GM12878 (cell line): ENCODE results near the gene COA3. TPM values are rescaled to one million over a fixed set of nuclear protein-coding genes. Genes with fewer than 3 reads are reported as not detected.

Experiments
- ATAC-seq: fragments of 200-7000 bp; cut with Tn5 transposase; 3 replicates; pipeline ENCODE4 v1.9.1; 2020; ENCODE audit warnings: mild to moderate bottlenecking, moderate library complexity
- BruUV-seq: library from RNA; stranded (reverse); fragments of 400-500 nt; replicated peaks from 2 replicates; lab custom pipeline; 2021; lab: Mats Ljungman, UMichigan
- CTCF ChIA-PET: fragments of 300-600 bp; sonication (Branson Sonifier 250); formaldehyde crosslinking; extraction: SDS; loops from one replicate; lab custom pipeline; 2021; ENCODE audit warnings: inconsistent platforms; lab: Yijun Ruan, JAX
- POLR2A ChIA-PET: fragments of 350-600 bp; formaldehyde crosslinking; extraction: SDS; loops from one replicate; lab custom pipeline; 2021; ENCODE audit warnings: inconsistent platforms; lab: Charles Lee
- RAD21 ChIA-PET: fragments of 300-600 bp; sonication (Branson Sonifier 250); formaldehyde crosslinking; loops from one replicate; lab custom pipeline; 2023; ENCODE audit warnings: antibody characterized with exemption; ENCODE audit not compliant: unreplicated experiment; lab: Charles Lee
- SMC1A ChIA-PET: fragments of 300-600 bp; sonication (Branson Sonifier 250); formaldehyde crosslinking; loops from one replicate; lab custom pipeline; 2023; ENCODE audit not compliant: unreplicated experiment, uncharacterized antibody; lab: Charles Lee
- DNase-seq: peaks from one replicate; pipeline ENCODE4 v3.0.0-alpha.2; 2011; ENCODE audit warnings: low read depth, low spot score
- FAIRE-seq: peaks from 3 replicates; lab custom pipeline; 2011; peaks lifted over from hg19 to GRCh38; lab: Jason Lieb, UNC
- H2AFZ ChIP-seq: 2 replicates; pipeline ENCODE4 v1.6.0; 2011; ENCODE audit warnings: low read depth, low read length, control low read depth; ENCODE audit not compliant: control insufficient read depth
- H3K27ac ChIP-seq: 2 replicates; pipeline ENCODE4 v1.5.1; 2011; ENCODE audit warnings: control low read depth; ENCODE audit not compliant: control insufficient read depth, insufficient read depth
- H3K27me3 ChIP-seq, 2 experiments: replicated peaks in 1 of 2; 2 replicates each; pipeline versions ENCODE4 v1.6.0 to v1.6.1; 2011; ENCODE audit warnings: low read length in 1 of 2; ENCODE audit not compliant: control insufficient read depth in 2 of 2, insufficient read depth in 2 of 2
- H3K36me3 ChIP-seq, 2 experiments: 2 replicates each; pipeline ENCODE4 v1.5.1; 2011; ENCODE audit warnings: low read length in 1 of 2; ENCODE audit not compliant: control insufficient read depth in 2 of 2, insufficient read depth in 2 of 2
- H3K4me1 ChIP-seq: 2 replicates; pipeline ENCODE4 v1.6.1; 2011; ENCODE audit warnings: mild to moderate bottlenecking, low read length, moderate library complexity, mixed read lengths; ENCODE audit not compliant: control insufficient read depth, insufficient read depth
- H3K4me2 ChIP-seq: 2 replicates; pipeline ENCODE4 v1.6.0; 2011; ENCODE audit warnings: control low read depth; ENCODE audit not compliant: control insufficient read depth, insufficient read depth
- H3K4me3 ChIP-seq: fragments of 200-600 bp; sonication (generic); 2 replicates; pipeline ENCODE4 v1.5.1; 2016
- H3K79me2 ChIP-seq: 2 replicates; pipeline ENCODE4 v1.6.0; 2011; ENCODE audit warnings: low read length; ENCODE audit not compliant: control insufficient read depth, insufficient read depth
- H3K9ac ChIP-seq: 2 replicates; pipeline ENCODE4 v1.8.0; 2011; ENCODE audit warnings: low read length, control low read depth, mixed read lengths; ENCODE audit not compliant: control insufficient read depth, insufficient read depth
- H3K9me3 ChIP-seq: replicated peaks from 3 replicates; pipeline ENCODE4 v1.5.1; 2011; ENCODE audit warnings: mild to moderate bottlenecking, low read length; ENCODE audit not compliant: control insufficient read depth, insufficient read depth
- H4K20me1 ChIP-seq: 2 replicates; pipeline ENCODE4 v1.6.0; 2011; ENCODE audit not compliant: control insufficient read depth, insufficient read depth
- BACH1 ChIP-seq: fragments of 450-650 bp; IDR thresholded peaks from 2 replicates; pipeline ENCODE4 v1.6.1; 2017; ENCODE audit warnings: mild to moderate bottlenecking, borderline replicate concordance
- BCL11A ChIP-seq: IDR thresholded peaks from 2 replicates; pipeline ENCODE4 v1.6.1; 2011; ENCODE audit warnings: low read depth, low read length
- CEBPB ChIP-seq, 2 experiments: fragments of 150-350 bp in 1 of 2; IDR thresholded peaks; 2 replicates each; pipeline ENCODE4 v1.6.1; 2012 to 2014; ENCODE audit warnings: low read depth in 2 of 2, low read length in 2 of 2, borderline replicate concordance in 1 of 2, inconsistent platforms in 1 of 2
- EP300 ChIP-seq, 2 experiments: fragments of 150-350 bp in 1 of 2; IDR thresholded peaks; 2 replicates each; pipeline ENCODE4 v1.6.1; 2011 to 2012; ENCODE audit warnings: low read depth in 2 of 2, low read length in 2 of 2, borderline replicate concordance in 1 of 2, improper control_type of control experiment in 1 of 2, inconsistent platforms in 1 of 2; ENCODE audit not compliant: control insufficient read depth in 1 of 2
- ESRRA ChIP-seq: IDR thresholded peaks from 2 replicates; pipeline ENCODE4 v1.6.1; 2012; ENCODE audit warnings: mild to moderate bottlenecking, low read length, improper control_type of control experiment
- KLF5 ChIP-seq: fragments of 450-650 bp; IDR thresholded peaks from 2 replicates; pipeline ENCODE4 v1.6.1; 2014; ENCODE audit warnings: mild to moderate bottlenecking; ENCODE audit not compliant: partially characterized antibody
- MTA3 ChIP-seq: IDR thresholded peaks from 2 replicates; pipeline ENCODE4 v1.6.1; 2012; ENCODE audit warnings: low read length, inconsistent platforms, borderline replicate concordance
- NBN ChIP-seq: fragments of 450-650 bp; IDR thresholded peaks from 2 replicates; pipeline ENCODE4 v1.6.1; 2016
- RAD21 ChIP-seq: IDR thresholded peaks from 2 replicates; pipeline ENCODE4 v1.6.1; 2011; ENCODE audit warnings: mild to moderate bottlenecking, low read depth, low read length, moderate library complexity; ENCODE audit not compliant: insufficient read depth
- RCOR1 ChIP-seq: conservative IDR thresholded peaks from 2 replicates; pipeline ENCODE4 v1.6.1; 2012; ENCODE audit warnings: low read depth, low read length, improper control_type of control experiment
- RELB ChIP-seq: fragments of 450-650 bp; IDR thresholded peaks from 2 replicates; pipeline ENCODE4 v1.6.1; 2017; ENCODE audit warnings: low read depth, mild to moderate bottlenecking, moderate library complexity
- RUNX3 ChIP-seq: IDR thresholded peaks from 2 replicates; pipeline ENCODE4 v1.6.1; 2012; ENCODE audit warnings: low read length, inconsistent platforms
- WRNIP1 ChIP-seq: IDR thresholded peaks from 2 replicates; pipeline ENCODE4 v1.6.1; 2011; ENCODE audit warnings: low read depth, low read length, improper control_type of control experiment, borderline replicate concordance
- ZBTB4 ChIP-seq: fragments of 450-650 bp; formaldehyde crosslinking; IDR thresholded peaks from 2 replicates; pipeline ENCODE4 v1.4.0; 2022; ENCODE audit warnings: mild to moderate bottlenecking, moderate library complexity
- ZNF384 ChIP-seq: IDR thresholded peaks from 2 replicates; pipeline ENCODE4 v1.6.1; 2012; ENCODE audit warnings: low read depth, mild to moderate bottlenecking, low read length, improper control_type of control experiment, borderline replicate concordance
- ZNF687 ChIP-seq: fragments of 450-650 bp; IDR thresholded peaks from 2 replicates; pipeline ENCODE4 v1.6.1; 2017; ENCODE audit warnings: mild to moderate bottlenecking, moderate library complexity
- WGBS: methylation state at CpG from one replicate; pipeline ENCODE4 v1.1.6; 2016; ENCODE audit warnings: low lambda C conversion rate; ENCODE audit not compliant: insufficient replicate concordance, insufficient coverage; ENCODE audit errors: missing lambda C conversion rate; 5-methylcytosine and 5-hydroxymethylcytosine counted together
- in situ Hi-C: fragments of 300-500 bp; cut with MboI; formaldehyde crosslinking; loops from 9 replicates; pipeline ENCODE4 v1.14.3; 2018; ENCODE audit warnings: mixed read lengths
- intact Hi-C: fragments of 100-400 bp; cut with micrococcal nuclease; formaldehyde crosslinking; loops from one replicate; pipeline ENCODE4 v1.14.2; 2022; ENCODE audit not compliant: unreplicated experiment
- polyA plus RNA-seq, 11 experiments: library from polyadenylated mRNA; depleted of rRNA in 4 of 11; unstranded in 6 of 11; stranded (reverse) in 5 of 11; fragments of >200 nt; fragmentation: Nextera tagmentation in 4 of 11; fragmentation: Illumina TruSeq in 1 of 11; extraction: Ambion mirVana in 4 of 11; extraction: Trizol in 1 of 11; gene quantifications; 1 replicate in 1 of 11; 2 replicates in 10 of 11; pipeline versions ENCODE4 v1.2.1 to v1.2.3, GENCODE V29; 2011 to 2016; ENCODE audit warnings: inconsistent platforms in 2 of 11, missing spikeins in 2 of 11, low read depth in 1 of 11
- total RNA-seq, 4 experiments: library from RNA; depleted of rRNA in 3 of 4; stranded (reverse); fragments of >200 nt in 3 of 4; fragmentation: Illumina TruSeq in 1 of 4; extraction: Trizol in 1 of 4; gene quantifications; 2 replicates each; pipeline versions ENCODE4 v1.2.1 to v1.2.3, GENCODE V29; 2013 to 2021

The COA3 gene
- total and polyA plus RNA-seq, 10 of the 15 experiments (the other 5 are each of a cell fraction or from before 2014, with no cell fraction given) = 45.2 to 161 (median 64.6) TPM

- in situ Hi-C loops = no loop called here
- Histone ChIP-seq H3K36me3 (no peaks in the 10 kb centered on the region), H4K20me1 (no peaks in the 10 kb centered on the region), H3K27ac (no peak overlapping the region), H3K4me1 (no peaks in the 10 kb centered on the region; the same call in 1 of the 2 replicates), H3K4me3 (no peak overlapping the region), H2AFZ (no peak overlapping the region), H3K9me3 (no peaks in the 10 kb centered on the region), H3K27me3 (no peaks in the 10 kb centered on the region), H3K79me2 (no peaks in the 10 kb centered on the region), H3K9ac (no peak overlapping the region), H3K4me2 (no peak overlapping the region)
- intact Hi-C loops = no loop called here
- BruUV-seq = no TSS peak
- TF ChIP-seq CEBPB (IDR thresholded peaks at IDR 0.05; ENCODE audit: borderline replicate concordance in 1 of 2, low read depth in 2 of 2, low read length in 2 of 2) = no peak
- no peak for TF ChIP-seq RELB
- no peak for TF ChIP-seq RAD21
- no peak for TF ChIP-seq RUNX3
- no peak for TF ChIP-seq ZNF384
- TF ChIP-seq BCL11A = no peak
- TF ChIP-seq ZNF687 = no peak
- no peak for TF ChIP-seq KLF5
- TF ChIP-seq ESRRA = no peak
- no peak for TF ChIP-seq BACH1
- TF ChIP-seq EP300 (IDR thresholded peaks at IDR 0.05; ENCODE audit: borderline replicate concordance in 1 of 2, control insufficient read depth in 1 of 2, low read depth in 2 of 2, low read length in 2 of 2) = no peak
- no peak for TF ChIP-seq WRNIP1
- TF ChIP-seq MTA3 = no peak
- no peak for TF ChIP-seq ZBTB4
- TF ChIP-seq NBN = no peak
- TF ChIP-seq RCOR1 = no peak
- 47% methylated on average over 2 of the region's 2 CpGs for WGBS
- CTCF ChIA-PET = interaction anchor here (0.6 to 0.7 kb wide), 2 partner anchors 41 to 724 kb away, joined by 3 read pairs; partner anchors contain the start of gene PSME3
- RAD21 ChIA-PET = no interaction called here
- DNase-seq (no peak), ATAC-seq (no peak), FAIRE-seq (no peak)
- SMC1A ChIA-PET = interaction anchor here (1.0 kb wide), 1 partner anchor 123 kb away, joined by 3 read pairs; no protein-coding TSS in a partner anchor
- POLR2A ChIA-PET = no interaction called here
Measured at GRCh38 chr17:42791948-42792347, 6.6 kb downstream of the COA3 start.
